Stimulated activated CD4-positive, alpha-beta T cell treated with anti-CD3 and anti-CD28 coated beads, Interleukin-1b, Interleukin-23, amount 100 ng/mL, for 4 hours (primary cell): ENCODE results near the gene BEND5.

ENCODE experiments used
- DNase-seq, 2 donors: peaks; one replicate each; pipeline ENCODE4 v3.0.0-alpha.2; 2020; ENCODE audit warnings: low read depth in 2 of 2

BEND5 gene, protein sequence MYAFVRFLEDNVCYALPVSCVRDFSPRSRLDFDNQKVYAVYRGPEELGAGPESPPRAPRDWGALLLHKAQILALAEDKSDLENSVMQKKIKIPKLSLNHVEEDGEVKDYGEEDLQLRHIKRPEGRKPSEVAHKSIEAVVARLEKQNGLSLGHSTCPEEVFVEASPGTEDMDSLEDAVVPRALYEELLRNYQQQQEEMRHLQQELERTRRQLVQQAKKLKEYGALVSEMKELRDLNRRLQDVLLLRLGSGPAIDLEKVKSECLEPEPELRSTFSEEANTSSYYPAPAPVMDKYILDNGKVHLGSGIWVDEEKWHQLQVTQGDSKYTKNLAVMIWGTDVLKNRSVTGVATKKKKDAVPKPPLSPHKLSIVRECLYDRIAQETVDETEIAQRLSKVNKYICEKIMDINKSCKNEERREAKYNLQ

DNA sequence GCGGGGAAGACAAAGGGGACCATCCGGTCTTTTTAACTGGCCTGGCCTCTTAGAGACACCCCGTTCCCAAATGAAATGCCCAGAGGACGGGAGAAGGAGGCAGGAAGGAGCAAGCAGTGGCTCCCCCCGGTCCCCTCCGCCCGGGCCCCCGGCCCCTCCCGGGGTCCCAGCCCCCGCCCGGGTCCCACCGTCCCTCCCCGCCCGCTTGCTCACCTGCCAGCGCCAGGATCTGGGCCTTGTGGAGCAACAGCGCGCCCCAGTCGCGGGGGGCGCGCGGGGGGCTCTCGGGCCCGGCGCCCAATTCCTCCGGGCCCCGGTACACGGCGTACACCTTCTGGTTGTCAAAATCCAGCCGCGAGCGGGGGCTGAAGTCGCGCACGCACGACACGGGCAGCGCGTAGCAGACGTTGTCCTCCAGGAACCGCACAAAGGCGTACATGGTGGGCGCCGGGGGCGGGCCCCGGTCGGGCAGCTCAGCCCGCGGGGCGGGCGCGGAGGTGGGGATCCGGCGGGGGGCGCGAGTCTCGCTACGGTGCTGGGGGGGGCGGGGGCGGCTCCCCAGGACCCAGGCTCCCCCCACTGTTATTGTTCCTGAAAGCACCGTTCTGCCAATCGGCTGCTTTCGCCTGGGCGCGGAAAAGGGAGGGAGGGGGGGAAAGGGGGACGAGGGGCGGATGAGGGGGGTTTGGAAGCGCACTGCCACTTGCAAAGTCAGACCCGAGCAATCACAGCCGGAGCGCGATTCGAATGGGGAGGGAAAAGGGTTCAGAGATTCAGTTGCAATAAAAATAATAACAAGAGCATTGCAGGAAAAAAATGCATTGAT lies at the start of gene BEND5:
Gene BEND5 (minus strand): TSS at position 499 of the 826 bp plus-strand sequence. CDS start 60 bp downstream, at position 439.
- DNase-seq, result peak; percentile 13 to 25

DNA sequence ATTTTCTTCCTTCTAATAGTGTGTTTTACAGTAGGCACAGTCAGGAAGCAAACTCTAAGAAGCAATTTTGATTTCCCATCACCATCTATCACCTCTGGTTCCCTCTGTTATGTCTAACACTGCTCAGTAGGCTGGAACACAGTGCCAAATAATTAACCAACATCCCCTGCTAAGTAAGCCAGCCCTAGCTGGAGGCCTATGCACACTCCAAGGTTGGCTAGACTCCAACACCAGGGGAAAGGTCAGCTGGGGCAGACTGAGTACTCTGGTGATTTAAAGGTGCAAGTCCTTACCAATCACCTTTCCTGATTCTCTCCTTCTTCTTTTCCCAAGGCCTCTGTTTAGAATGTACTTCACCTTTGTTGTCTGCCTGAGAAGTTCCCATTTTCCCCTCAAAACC lies 46.5 kb upstream of the BEND5 start:
- no peak for DNase-seq

DNA sequence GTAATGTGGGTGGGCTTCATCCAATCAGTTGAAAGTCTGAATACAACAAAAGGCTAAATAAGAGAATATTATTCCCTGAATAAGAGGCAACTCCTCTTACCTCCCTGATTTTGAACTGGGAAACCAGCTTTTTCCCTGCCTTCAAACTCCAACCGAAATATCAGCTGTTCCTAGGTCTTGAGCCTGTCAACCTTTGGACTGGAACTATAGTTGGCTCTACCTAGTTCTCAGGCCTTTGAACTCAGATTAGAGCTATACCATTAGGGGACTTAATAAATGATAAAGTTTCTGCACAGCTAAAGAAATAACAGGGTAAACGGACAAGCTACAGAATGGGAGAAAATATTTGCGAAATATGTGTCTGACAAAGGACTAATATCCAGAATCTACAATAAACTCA lies 43.8 kb upstream of the BEND5 start:
- no peak for DNase-seq

DNA sequence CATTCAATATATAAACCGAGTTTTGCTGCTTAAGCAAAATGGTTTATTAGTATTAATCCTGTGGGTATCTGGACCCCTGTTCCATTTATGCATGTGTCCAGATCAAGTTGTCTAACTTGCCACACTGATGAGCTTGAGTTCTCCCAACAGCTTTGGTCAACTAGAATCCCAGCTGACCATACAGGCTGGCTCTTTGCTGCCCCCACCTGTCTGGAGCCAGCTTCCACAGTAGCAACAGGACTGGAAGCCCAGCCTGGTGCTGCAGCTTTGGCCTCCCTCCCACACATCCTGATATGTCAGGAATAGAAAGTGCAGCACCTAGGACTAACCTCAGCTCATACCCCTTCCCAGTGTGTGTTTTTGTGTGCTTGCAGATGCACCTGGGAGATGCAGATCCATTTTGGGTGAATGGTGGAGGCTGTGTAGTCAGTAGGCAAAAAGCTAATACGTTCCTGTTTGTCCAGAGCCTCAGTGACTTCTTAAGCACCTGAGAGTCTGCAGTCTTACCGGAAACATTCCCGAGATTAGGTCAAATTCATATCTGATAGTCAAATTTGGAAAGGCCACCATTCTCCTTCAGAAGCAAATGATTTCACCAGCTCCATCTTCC lies 40.9 kb upstream of the BEND5 start:
- DNase-seq, result no peak

DNA sequence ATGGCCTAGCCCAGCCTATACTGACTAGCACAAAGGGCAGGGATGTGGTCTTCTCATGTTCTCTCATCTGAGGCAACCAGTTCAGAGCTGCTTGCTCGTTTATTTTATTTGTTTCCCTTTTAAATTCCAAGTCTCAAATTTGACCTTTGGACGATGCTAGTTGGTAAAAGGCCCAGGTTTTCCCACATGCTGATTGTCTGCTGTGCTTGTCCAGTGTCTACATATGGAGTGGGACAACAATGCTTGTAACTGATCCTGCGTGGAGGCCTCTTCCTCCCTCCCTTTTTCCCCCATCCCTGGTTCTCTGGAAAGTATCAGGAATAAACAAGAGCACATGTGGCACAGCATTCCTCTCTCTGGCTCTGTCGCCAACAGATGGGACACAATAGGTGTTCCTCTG lies 34.0 kb upstream of the BEND5 start:
- DNase-seq, result no peak

DNA sequence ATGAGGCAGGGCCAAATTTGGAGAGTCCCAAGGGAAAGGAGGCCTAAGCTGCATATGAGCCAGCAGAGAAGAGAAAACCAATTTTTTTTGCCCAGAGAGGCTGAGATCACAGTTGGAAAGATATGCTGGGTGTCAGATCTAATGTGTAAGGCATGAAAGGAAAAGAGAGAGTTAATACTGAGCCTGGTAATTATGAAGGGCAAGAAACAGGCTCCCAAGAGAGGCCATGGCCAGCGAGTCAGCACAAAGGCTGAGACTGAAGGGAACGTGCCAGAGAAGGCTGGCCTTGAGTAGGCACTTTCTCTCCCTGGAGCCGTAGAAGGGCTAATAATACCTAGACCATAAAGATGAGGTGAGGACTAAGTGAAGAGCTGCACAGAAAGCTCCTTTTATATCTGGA lies 31.8 kb upstream of the BEND5 start:
- DNase-seq, result no peak

DNA sequence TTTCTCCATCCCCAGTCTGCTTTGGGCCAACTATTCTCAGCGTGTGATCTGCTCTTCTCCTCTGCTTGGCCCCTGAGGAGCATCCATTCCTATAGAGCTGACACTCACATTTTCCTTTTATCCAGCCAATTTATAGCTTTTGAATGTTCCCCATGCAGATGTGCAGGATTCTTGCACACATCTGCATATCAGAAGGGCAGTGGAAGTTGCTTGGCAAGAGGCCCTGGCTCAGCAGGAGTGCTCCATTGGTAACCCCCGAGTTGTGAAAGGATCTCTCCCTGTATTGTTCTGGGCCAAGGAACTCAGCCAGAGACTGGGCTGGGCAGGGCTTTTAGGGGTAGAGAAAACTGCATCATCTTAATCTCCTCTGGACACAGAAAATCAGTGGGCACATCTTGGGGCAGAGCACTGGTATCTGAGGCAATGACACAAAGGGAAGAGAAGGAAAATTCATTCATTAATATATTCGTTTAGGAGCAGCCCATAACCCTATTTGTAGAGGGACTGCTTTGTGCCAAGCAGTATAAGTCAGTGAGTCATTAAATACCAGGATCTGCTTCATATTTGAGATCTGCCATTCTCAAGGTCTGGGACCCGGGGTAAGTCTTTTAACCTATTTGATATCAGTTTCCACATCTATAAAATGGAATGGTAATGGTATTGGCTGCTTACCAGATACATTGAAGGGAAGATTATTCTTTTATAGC lies 31.0 kb upstream of the BEND5 start:
- no peak for DNase-seq

DNA sequence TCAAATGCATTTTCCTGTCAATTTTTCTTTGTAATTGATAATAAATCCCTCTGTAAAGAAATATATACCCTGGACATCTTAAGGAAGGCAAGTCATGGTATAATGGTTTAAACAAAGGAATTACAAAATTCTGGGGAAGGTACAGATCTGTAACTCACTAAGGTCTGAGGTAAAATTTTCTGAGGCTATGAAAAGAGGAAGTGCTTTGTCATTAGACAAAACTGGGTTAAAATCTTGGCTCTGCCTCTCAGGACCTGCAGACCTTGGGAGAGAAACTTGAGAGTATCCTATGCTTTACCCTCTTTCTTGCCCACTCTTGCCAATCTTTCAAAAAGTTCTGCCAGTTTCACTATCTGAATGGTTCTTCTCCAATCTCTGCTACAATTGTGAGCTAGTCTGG lies 26.8 kb upstream of the BEND5 start:
- no peak for DNase-seq

DNA sequence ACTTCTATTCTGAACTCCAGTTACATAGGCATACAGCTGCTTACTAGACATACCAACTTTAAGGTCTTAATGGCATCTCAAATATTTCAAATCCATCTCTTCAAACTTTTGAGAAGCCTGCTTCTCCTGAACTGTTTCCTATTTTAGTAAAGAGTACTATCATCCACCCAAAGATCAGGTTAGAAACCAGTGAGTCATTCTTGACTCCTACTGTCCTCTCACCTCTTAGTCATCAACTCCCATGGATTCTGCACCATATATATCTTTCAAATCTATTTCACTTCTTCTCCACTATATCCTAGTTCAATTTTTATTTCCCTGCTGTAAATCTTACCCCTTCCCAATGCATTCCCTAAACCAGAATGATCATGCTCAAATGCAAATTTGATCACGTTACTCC lies 18.1 kb upstream of the BEND5 start:
- no peak for DNase-seq

DNA sequence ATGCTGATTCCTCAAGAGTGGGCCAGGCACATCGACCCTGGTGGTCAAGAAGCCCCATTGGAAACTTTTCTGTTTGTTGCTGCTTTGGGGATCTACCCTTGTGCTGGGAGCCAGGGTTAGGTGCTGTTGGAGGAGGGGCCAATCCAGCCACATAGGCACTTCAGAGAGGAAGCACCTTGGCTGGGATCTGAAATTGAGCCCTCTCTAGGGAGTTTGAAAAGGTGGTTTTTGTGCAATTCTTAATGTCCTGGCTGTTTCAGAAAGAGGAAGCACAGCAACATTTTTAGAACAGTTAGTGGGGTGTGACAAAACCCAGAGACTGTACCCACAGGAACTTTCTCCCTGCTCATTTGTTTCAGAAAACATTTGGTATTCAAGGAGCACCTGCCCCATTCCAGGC lies 17.2 kb upstream of the BEND5 start:
- no peak for DNase-seq

DNA sequence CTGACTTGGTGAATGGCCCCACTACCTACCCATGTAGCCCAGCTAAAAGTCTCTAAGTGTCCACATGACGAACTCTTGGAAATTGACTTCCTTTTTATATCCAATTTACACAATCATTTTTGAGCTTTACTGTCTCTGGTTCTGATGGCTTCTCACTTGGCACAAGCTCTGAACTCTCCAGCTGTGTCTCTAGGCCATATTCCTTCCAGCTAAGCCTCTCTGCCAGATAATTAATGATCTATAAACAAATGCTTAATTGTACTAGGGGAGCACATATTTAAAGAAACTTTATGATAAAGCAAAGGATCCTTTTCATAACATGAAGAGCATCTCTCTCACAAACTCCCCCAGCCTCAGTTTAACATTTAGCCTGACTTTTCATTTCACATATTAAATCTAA lies 16.3 kb upstream of the BEND5 start:
- no peak for DNase-seq

DNA sequence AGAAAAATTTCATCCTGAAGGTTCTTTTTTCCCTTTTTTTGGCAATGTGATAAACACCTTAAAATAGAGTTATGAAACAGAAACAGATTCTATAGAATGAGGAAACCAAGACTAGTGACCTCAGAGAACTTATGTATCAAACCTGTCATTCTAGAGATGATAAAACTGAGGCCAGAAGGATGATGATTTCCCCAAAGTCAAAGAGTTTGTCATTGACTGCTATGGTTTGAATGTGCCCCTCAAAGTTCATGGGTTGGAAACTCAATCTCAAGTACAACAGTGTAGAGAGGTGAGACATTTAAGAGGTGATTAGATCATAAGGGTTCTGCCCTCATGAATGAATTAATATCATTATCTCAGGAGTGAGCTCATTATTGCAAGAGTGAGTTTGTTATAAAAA lies 13.7 kb upstream of the BEND5 start:
- no peak for DNase-seq

DNA sequence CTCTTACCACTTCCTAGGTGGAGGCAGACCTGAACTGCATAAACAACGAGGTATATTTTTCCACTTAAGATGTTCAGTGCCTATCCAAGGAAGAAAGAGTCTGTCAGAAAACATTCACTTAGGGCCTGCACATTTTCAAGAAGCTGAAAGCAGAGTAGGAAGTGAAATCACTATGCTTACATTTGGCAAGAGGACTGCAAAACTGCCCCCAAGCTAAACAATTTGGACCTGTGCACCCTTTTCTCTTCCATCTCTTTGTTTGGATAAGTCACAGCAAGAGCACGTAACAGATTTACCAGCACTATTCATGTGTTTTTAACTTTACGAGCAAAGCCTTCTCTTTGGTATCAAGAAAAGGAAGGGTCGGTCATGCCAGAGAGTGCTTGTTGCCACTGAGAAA lies 13.2 kb upstream of the BEND5 start:
- no peak for DNase-seq

DNA sequence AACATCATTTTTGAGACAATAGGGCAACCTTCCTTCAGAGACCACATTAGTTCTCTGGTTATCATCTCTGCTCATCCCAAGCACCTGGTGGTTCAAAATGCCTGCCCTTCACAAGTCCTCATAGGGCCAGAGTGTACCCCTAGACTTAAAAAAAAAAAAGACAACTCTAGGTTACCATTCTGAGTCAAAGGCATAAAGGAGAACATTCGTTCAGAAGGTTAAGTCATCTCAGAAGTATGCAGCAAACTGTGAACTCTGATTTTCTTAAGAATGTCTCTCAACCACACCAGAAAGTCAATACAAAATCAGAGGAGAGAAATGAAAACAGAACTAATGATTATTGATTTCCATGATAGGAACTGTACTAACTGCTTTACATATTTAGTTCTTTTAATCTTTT lies 9.2 kb upstream of the BEND5 start:
- no peak for DNase-seq

DNA sequence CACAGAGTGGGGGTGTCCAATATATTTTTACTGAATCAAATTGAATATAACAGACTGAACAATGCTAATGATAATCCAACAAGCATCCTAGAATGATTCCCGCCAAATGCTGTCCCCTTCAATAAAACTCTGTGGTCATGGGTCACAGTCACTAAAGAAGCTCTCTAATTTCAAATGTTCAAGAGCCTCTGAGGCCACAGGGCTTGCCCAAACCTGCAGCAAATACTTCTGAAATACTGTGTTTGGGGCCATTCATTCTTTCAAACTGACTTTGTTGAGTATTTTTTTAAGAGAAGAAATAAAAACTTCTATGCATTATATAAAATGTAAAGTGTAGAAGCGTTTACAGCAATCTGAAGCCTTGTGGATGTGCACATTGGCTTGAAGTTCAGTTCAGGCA lies 7.6 kb upstream of the BEND5 start:
- DNase-seq, result no peak

DNA sequence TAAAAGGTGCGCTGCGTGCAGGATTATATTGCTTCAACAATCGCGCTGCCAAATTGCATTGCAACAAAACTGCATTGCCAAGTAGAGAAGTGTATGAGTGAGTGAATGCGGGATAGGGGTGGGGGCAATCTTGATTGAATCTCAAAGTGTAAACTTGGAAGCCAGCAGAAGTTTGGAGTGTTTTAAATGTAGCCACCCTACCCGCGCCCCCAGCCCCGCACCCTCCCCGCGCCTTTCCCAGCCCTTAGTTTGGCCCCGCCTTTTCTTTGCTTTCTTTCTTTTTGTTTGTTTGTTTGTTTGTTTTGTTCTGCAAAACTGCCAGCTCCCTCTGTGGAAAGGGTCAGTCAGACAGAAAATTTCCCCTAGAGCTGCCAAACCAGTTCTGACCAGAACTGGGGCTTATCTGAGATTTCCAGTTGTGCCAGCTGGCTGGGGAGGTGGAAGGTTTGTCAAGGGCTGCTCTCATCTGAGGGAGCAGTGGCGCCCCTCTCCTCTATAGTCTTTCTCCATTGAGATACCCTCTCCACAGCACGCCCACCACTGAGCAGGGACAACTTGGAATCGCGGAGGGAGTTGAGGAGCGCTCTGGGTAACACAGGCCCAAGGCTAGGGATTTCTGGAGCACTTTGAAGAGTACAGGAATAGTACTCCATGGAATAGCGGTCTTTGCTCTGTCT lies 666 bp upstream of the BEND5 start:
- no peak for DNase-seq

DNA sequence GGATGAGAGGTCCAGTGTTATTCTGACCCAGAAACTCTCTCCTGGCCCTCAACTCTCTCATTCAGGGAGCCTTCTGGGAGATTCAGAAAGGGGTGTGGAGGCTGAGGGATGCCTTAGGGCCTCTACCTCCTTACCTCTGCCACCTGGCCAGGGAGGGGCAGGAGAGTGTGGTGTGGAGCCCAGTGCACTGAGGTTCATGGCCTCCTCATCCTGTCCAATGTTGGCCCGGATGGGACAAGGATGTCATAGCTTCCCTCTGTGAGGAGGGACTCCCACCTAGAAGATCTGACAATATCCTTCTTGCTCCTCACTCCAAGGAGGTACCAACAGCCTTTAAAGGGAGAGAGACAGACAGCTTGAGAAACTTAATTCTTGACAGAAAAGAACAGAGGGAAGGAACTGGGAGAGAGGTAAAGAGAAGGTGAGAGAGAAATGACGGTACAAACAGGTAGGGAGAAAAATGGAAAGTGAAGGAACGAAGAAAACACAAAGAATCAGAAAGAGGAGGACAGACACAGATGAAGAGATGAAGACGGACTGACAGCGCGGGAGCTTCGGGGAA lies 779 bp downstream of the BEND5 start:
- DNase-seq, result no peak

DNA sequence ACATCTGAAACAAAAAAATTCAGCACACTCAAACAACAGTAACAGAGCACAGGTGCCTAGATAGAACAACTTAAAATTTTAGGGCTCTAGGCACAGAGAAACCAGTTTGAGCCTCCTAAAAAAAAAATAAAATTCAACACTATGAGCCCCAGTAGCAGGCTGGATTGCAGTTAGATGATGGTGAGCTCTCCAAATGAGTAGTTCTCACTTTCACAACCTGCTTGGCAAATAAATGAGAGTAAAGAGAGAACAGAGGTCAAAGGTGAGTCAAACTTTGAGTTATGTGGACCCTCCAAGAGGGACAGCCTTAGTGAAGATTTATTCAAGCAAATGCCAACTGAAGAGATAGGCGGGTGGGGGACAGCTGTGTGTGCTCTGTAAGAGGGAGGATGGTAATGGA lies 3.6 kb downstream of the BEND5 start:
- DNase-seq, result no peak

DNA sequence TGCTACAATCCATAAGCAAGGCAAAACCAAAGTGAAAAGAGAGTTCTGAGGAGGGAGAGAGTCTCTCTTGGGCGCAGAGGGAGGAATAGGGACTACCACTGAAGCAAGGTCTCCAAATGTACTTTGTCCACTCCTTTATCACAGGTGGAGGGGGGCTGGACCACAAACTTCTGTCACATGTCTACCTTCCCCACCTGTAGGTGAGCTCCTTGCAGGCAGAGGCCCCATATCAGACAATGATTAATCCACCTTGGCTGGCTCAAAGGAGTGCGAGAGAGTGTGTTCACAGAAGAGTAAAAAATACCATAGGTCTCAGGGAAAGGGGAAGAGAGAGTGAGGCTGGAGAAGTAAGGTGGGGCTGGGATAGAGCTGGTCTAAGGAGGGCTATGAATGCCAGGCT lies 4.5 kb downstream of the BEND5 start:
- DNase-seq, result no peak

DNA sequence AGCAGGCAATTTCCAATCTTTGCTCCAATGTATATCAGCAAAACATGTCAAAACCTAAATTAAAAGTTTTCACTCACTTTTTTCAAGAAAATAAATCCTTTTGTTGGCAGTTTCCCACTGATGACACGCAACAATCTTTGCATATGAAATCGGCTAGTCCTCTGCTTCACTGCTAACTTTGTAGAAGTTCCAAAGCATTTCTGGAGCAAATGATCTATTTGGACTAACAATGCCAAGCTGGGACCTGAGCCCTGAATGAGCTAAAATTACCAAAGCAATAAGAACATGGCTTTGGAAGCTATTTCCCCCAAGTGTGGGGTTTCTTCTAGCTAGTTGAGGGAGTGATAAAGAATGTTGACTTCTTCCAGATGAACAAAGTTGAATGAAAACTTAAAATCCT lies 5.1 kb downstream of the BEND5 start:
- no peak for DNase-seq

DNA sequence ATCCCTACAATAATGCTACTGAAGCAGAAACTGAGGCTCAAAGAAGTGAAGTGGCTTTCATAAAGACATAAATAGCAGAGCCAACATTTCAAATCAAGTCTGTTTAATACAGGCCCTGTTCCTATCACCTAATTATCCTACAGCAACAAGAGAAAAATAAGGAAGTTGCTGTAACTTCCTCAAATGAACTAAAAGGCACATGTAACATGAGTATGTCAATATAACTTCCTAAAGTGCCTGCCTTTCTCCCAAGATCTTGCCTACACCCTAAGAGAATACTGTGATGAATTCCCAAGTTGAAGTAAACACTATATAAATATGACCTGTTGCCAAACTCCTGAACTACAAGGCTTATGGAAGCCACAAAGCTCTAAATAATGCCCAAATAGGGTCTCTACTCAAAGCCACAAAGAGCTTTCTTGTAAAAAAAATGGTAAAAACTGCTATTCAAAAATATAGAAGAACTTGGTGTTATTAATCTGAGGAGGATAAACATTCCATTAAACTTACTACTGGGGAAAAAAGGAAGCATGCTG lies 8.6 kb downstream of the BEND5 start:
- DNase-seq, result no peak
